Nephron progenitor cell (in vitro differentiated cells): ENCODE results near the gene LAP3.

Experiments
- DNase-seq: peaks from one replicate; pipeline ENCODE4 v3.0.0; 2021
- H3K27ac Mint-ChIP-seq: 2 replicates; pipeline ENCODE4 v1.8.0; 2021; ENCODE audit warnings: mild to moderate bottlenecking, moderate library complexity, mixed read lengths
- H3K27me3 Mint-ChIP-seq: 2 replicates; pipeline ENCODE4 v1.8.0; 2021; ENCODE audit warnings: mild to moderate bottlenecking, low read depth, mixed read lengths; ENCODE audit not compliant: poor library complexity
- H3K36me3 Mint-ChIP-seq: 2 replicates; pipeline ENCODE4 v1.8.0; 2021; ENCODE audit warnings: low read depth, mixed read lengths
- H3K4me1 Mint-ChIP-seq: 2 replicates; pipeline ENCODE4 v1.8.0; 2021; ENCODE audit warnings: mixed read lengths
- H3K4me3 Mint-ChIP-seq: 2 replicates; pipeline ENCODE4 v1.8.0; 2021; ENCODE audit warnings: mild to moderate bottlenecking, moderate library complexity, mixed read lengths
- H3K9me3 Mint-ChIP-seq: 2 replicates; pipeline ENCODE4 v1.8.0; 2021; ENCODE audit warnings: mild to moderate bottlenecking, moderate library complexity, mixed read lengths
- TF ChIP-seq, protein P1 (sequence below): fragments of 200-600 bp; sonication (generic); IDR thresholded peaks from 2 replicates; pipeline ENCODE4 v1.5.0; 2021; ENCODE audit warnings: antibody characterized with exemption

Gene LAP3

GRCh38 chr4:17589355-17589754, 12.4 kb downstream of the LAP3 start:
- TF ChIP-seq, protein P1, sequence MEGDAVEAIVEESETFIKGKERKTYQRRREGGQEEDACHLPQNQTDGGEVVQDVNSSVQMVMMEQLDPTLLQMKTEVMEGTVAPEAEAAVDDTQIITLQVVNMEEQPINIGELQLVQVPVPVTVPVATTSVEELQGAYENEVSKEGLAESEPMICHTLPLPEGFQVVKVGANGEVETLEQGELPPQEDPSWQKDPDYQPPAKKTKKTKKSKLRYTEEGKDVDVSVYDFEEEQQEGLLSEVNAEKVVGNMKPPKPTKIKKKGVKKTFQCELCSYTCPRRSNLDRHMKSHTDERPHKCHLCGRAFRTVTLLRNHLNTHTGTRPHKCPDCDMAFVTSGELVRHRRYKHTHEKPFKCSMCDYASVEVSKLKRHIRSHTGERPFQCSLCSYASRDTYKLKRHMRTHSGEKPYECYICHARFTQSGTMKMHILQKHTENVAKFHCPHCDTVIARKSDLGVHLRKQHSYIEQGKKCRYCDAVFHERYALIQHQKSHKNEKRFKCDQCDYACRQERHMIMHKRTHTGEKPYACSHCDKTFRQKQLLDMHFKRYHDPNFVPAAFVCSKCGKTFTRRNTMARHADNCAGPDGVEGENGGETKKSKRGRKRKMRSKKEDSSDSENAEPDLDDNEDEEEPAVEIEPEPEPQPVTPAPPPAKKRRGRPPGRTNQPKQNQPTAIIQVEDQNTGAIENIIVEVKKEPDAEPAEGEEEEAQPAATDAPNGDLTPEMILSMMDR = no peak
- peaks cover 71% of the 10 kb centered on the region for H3K36me3 Mint-ChIP-seq
- no peak overlapping the region for H3K4me3 Mint-ChIP-seq
- no peaks in the 10 kb centered on the region for H3K27me3 Mint-ChIP-seq
- no peak overlapping the region for H3K27ac Mint-ChIP-seq
- DNase-seq = no peak
- H3K9me3 Mint-ChIP-seq = no peaks in the 10 kb centered on the region
- no peaks in the 10 kb centered on the region for H3K4me1 Mint-ChIP-seq

DNA sequence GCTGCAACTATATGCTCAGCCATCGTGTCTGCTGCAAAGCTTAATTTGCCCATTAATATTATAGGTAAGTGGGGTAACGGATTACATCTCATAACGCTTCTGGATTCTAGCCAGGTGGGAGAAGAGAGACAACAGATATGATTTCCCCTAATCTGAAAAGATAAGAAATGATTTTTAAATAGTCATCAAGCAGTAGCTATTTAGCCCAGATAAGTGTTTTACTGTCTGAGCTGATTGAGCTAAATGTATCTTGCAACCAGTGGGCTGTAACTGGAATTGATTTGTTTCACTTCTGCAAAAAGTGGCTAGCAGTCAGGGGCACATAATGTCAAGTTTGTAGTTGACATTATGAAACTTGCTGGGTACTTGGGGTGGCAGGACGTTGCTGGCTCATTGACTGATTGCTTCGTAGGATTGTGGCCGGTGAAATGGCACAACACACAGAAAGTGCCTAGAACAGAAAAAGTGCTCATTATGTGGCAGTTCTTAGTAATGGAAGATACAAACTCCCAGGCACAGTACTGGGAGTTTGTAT, 18.5 kb downstream of the LAP3 start:
- Mint-ChIP-seq H3K36me3 (peaks cover 40% of the 10 kb centered on the region), H3K27me3 (no peaks in the 10 kb centered on the region), H3K9me3 (no peaks in the 10 kb centered on the region), H3K4me3 (no peak overlapping the region), H3K4me1 (no peaks in the 10 kb centered on the region), H3K27ac (no peak overlapping the region)
- TF ChIP-seq, protein P1 = no peak
- no peak for DNase-seq

DNA sequence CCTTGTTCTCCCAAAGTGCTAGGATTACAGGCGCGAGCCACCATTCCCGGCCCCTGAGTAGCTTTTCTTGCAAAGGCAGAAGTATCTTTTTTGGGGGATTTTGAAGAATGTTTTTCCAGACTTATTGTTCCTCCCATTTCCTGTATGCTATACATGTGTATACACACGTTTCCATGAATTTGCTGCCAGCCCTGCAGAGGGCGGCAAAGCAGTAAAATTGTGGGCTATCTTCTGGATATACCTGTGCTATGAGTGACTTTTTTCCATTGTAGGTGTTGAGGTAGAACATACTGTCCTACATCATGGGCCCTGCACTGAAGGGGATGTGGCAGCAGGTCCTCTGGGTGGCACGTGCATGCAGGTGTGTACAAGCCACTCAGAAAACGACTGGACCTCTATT, 20.5 kb downstream of the LAP3 start:
- Mint-ChIP-seq H3K36me3 (peaks cover 29% of the 10 kb centered on the region), H3K4me3 (no peak overlapping the region), H3K27ac (no peak overlapping the region), H3K27me3 (no peaks in the 10 kb centered on the region), H3K4me1 (no peaks in the 10 kb centered on the region), H3K9me3 (no peaks in the 10 kb centered on the region)
- TF ChIP-seq, protein P1 = no peak
- DNase-seq = no peak

- Mint-ChIP-seq H3K4me3 (no peak overlapping the region), H3K27me3 (no peaks in the 10 kb centered on the region)
- no peak for DNase-seq
Observed at GRCh38 chr4:17599826-17600225, 22.8 kb downstream of the LAP3 start.

GRCh38 chr4:17605236-17605635, 28.2 kb downstream of the LAP3 start:
- no peaks in the 10 kb centered on the region for H3K27me3 Mint-ChIP-seq
- no peaks in the 10 kb centered on the region for H3K9me3 Mint-ChIP-seq
- H3K4me1 Mint-ChIP-seq = no peaks in the 10 kb centered on the region
- no peak overlapping the region for H3K4me3 Mint-ChIP-seq
- DNase-seq = no peak
- TF ChIP-seq, protein P1 = no peak
- H3K27ac Mint-ChIP-seq = no peak overlapping the region
- H3K36me3 Mint-ChIP-seq = peaks cover 5% of the 10 kb centered on the region

More at GRCh38 chr4:17599826-17600225, 22.8 kb downstream of the LAP3 start:
- peaks cover 19% of the 10 kb centered on the region for H3K36me3 Mint-ChIP-seq
- no peaks in the 10 kb centered on the region for H3K4me1 Mint-ChIP-seq
- TF ChIP-seq, protein P1 = no peak
- no peaks in the 10 kb centered on the region for H3K9me3 Mint-ChIP-seq
- no peak overlapping the region for H3K27ac Mint-ChIP-seq

DNA sequence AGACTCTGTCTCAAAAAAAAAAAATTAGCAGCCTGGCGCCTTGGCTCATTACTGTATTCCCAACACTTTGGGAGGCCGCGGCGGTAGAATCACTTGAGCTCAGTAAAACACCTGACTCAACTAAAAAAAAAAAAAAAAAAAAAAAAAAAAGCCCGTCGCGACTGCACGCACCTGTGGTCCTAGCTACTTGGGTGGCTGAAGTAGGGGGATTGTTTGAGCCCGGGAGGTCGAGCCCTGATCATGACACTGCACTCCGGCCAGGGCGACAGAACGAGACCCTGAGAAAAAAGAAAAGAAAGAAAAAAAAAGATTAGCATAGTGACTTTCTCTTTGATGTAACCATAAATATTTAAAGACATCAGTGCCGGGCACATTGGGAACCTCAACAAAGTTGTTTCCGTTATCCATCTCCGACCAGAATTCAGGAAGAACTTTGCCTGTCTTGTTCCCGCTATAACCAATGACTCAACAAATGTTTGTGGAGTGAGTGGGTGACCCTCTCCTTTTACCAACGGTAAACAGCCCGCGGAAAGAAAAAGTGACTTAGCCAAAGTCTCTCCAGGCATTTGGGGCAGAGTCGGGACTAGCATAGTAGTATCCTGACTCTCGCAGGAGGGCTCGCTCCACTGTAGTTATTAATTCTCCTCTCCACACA, 36.9 kb downstream of the LAP3 start:
- TF ChIP-seq, protein P1 = no peak
- peak; percentile 4 for DNase-seq
- Mint-ChIP-seq H3K4me3 (peak overlapping the region; percentile 97), H3K27me3 (no peaks in the 10 kb centered on the region), H3K4me1 (peaks cover 27% of the 10 kb centered on the region), H3K36me3 (peaks cover 18% of the 10 kb centered on the region), H3K27ac (peak overlapping the region; percentile 88), H3K9me3 (no peaks in the 10 kb centered on the region)
